GM12864 (cell line): ENCODE results near the gene EPHA3.

Source experiments
- DNase-seq: peaks from one replicate; pipeline ENCODE4 v3.0.0-alpha.2; 2011; ENCODE audit warnings: low read depth
- H3K4me3 ChIP-seq: 2 replicates; pipeline ENCODE4 v1.5.1; 2011; ENCODE audit warnings: mild to moderate bottlenecking, low read depth, low read length, control low read depth
- TF ChIP-seq, protein P1 (sequence below): IDR thresholded peaks from 2 replicates; pipeline ENCODE4 v1.5.1; 2011; ENCODE audit warnings: low read depth, mild to moderate bottlenecking, moderate library complexity, low read length, control low read depth, inconsistent platforms; ENCODE audit errors: missing control alignments

The EPHA3 gene

DNA sequence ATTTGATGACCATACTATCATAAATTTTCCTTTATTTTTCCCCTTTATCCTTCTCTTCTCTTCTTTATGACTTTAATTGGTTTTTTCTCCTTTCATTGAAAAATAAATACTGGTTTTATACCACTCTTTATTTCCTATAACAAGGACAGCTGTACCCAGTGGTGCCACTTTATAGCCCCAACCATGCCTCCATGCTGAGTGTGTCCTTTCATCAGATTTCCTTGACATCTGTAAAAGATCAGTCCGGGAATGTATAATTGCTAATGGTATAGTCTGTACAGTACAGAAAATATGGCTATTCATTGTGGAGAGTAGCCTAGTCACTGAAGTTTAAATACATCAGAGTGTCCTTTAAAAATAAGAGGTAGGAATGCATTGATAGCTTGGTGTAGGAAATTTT, 74.6 kb downstream of the EPHA3 start:
- no peak for DNase-seq
- H3K4me3 ChIP-seq: no peak overlapping the region
- TF ChIP-seq, protein P1, sequence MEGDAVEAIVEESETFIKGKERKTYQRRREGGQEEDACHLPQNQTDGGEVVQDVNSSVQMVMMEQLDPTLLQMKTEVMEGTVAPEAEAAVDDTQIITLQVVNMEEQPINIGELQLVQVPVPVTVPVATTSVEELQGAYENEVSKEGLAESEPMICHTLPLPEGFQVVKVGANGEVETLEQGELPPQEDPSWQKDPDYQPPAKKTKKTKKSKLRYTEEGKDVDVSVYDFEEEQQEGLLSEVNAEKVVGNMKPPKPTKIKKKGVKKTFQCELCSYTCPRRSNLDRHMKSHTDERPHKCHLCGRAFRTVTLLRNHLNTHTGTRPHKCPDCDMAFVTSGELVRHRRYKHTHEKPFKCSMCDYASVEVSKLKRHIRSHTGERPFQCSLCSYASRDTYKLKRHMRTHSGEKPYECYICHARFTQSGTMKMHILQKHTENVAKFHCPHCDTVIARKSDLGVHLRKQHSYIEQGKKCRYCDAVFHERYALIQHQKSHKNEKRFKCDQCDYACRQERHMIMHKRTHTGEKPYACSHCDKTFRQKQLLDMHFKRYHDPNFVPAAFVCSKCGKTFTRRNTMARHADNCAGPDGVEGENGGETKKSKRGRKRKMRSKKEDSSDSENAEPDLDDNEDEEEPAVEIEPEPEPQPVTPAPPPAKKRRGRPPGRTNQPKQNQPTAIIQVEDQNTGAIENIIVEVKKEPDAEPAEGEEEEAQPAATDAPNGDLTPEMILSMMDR: no peak

GRCh38 chr3:89184151-89184995, 77.0 kb downstream of the EPHA3 start:
- H3K4me3 ChIP-seq: no peak overlapping the region
- no peak for DNase-seq
- TF ChIP-seq, protein P1: no peak

DNA sequence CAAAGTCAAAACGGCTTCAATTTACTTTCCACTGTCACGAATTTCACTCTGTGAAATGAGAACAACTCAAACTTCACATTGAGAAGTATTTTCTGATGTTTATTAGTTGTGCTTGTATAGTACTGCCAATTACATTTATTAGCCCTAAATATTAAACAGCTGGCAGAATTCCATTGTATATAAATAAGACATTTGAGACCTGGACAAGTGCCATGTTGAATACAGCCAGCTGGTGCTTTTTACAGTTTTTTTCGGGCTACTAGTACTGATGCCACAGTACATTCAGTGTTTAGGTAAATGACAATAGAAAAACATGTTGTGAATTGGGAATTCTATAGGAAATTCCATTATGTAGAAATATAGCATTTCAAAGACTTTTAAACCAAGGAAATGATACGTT, 79.0 kb downstream of the EPHA3 start:
- TF ChIP-seq, protein P1: no peak
- DNase-seq: no peak

DNA sequence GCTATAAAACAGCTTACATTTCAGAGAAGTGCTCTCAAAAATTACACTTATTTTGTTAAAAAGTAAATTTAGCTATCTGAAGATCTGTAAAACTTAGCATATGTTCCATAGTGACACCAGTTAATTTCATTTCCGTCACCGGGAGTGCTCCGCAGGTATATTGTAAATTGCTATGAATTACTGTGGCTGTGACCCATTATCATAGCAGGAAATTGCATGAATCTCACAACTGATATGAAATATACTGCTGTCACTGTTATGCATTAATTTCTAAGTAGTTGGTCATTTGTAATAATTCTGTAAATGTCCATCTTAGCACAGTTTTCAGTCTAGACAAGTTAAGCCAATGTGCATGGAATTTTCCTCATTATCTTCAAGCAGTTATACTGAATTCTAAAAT, 91.2 kb downstream of the EPHA3 start:
- no peak overlapping the region for H3K4me3 ChIP-seq
- DNase-seq: no peak
- TF ChIP-seq, protein P1: no peak

More for the DNA sequence above, 79.0 kb downstream of the EPHA3 start:
- H3K4me3 ChIP-seq: no peak overlapping the region

DNA sequence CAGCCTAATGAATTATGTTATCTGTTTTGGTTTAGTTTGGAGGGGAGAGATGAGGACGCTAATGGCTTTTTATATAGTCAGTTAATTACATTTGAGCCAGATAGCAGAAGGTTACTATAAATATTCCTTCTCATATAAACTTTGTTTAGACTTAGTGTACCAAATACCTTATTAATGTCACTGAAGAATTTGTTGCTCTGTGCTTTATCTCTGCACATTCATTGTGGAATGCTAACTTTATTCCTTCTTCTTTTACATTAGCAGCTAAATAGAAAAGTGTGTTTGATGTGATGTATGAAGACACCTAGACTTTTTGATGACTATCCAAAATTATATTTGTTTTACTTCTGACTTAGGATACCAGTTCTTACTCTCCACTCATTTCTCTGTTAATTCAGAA, 105.2 kb downstream of the EPHA3 start:
- no peak for DNase-seq
- no peak overlapping the region for H3K4me3 ChIP-seq
- TF ChIP-seq, protein P1: no peak

- TF ChIP-seq, protein P1: no peak
- no peak overlapping the region for H3K4me3 ChIP-seq
- no peak for DNase-seq
Observed at GRCh38 chr3:89216016-89216739, 108.8 kb downstream of the EPHA3 start.
